Astrocyte of the cerebellum (primary cell): ENCODE results near the gene LIPA.
A peak's percentile ranks its signal among the peaks of the same experiment; 100 is the strongest.

Experiments
- DNase-seq: peaks from one replicate; pipeline ENCODE4 v3.0.0-alpha.2; 2011; ENCODE audit warnings: low read depth
- H3K4me3 ChIP-seq: 2 replicates; pipeline ENCODE4 v1.5.1; 2011; ENCODE audit warnings: mild to moderate bottlenecking, low read depth, low read length, moderate library complexity
- CTCF ChIP-seq: IDR thresholded peaks from 2 replicates; pipeline ENCODE4 v1.5.1; 2012; ENCODE audit warnings: low read length, low read depth, moderate library complexity, mild to moderate bottlenecking; ENCODE audit errors: missing control alignments
- in situ Hi-C: cut with HindIII; loops from 2 replicates; pipeline ENCODE4 v1.10.0; 2017; ENCODE audit warnings: low sequenced_read_pairs

Gene LIPA

GRCh38 chr10:89215511-89215910 lies 36.1 kb downstream of the LIPA start:
- no peak overlapping the region for H3K4me3 ChIP-seq
- no peak for TF ChIP-seq CTCF
- in situ Hi-C loops: loop anchor here (10.0 kb wide), 1 partner anchor 191 kb away; no protein-coding TSS in a partner anchor
- no peak for DNase-seq

GRCh38 chr10:89214566-89215165 lies 36.9 kb downstream of the LIPA start:
- DNase-seq: no peak
- no peak for TF ChIP-seq CTCF
- in situ Hi-C loops: loop anchor here (10.0 kb wide), 1 partner anchor 190 kb away; no protein-coding TSS in a partner anchor
- H3K4me3 ChIP-seq: no peak overlapping the region

- peak; percentile 38 for TF ChIP-seq CTCF
- in situ Hi-C loops: loop anchor here (10.0 kb wide), 1 partner anchor 188 kb away; no protein-coding TSS in a partner anchor
- H3K4me3 ChIP-seq: no peak overlapping the region
- DNase-seq: peak; percentile 44
Observed at GRCh38 chr10:89213191-89213808, 38.3 kb downstream of the LIPA start.

GRCh38 chr10:89210794-89211425 lies 40.7 kb downstream of the LIPA start:
- in situ Hi-C loops: loop anchor here (10.0 kb wide), 1 partner anchor 186 kb away; no protein-coding TSS in a partner anchor
- no peak for TF ChIP-seq CTCF
- no peak for DNase-seq
- no peak overlapping the region for H3K4me3 ChIP-seq

GRCh38 chr10:89209718-89210117 lies 41.9 kb downstream of the LIPA start:
- no peak for TF ChIP-seq CTCF
- no peak for DNase-seq
- in situ Hi-C loops: loop anchor here (5.0 to 10.0 kb wide), 3 partner anchors 95 to 362 kb away; no protein-coding TSS in a partner anchor
- H3K4me3 ChIP-seq: no peak overlapping the region

GRCh38 chr10:89207801-89208551 lies 43.6 kb downstream of the LIPA start:
- TF ChIP-seq CTCF: no peak
- DNase-seq: no peak
- H3K4me3 ChIP-seq: peak overlapping the region; percentile 52
- in situ Hi-C loops: loop anchor here (5.0 to 10.0 kb wide), 2 partner anchors 93 to 361 kb away; no protein-coding TSS in a partner anchor
